Suprapubic skin (tissue), 4 donors: ENCODE results near the gene FNDC11. TPM values are rescaled to one million over a fixed set of nuclear protein-coding genes. Genes with fewer than 3 reads are reported as not detected.

Experiments used
- DNase-seq, 2 donors: peaks; one replicate each; pipeline ENCODE4 v3.0.0-alpha.2; 2019; ENCODE audit warnings: low spot score in 2 of 2
- H3K27ac ChIP-seq: fragments of 200-600 bp; sonication (generic); one replicate; pipeline ENCODE4 v1.5.1; 2019
- H3K27me3 ChIP-seq: fragments of 200-600 bp; sonication (generic); one replicate; pipeline ENCODE4 v1.5.1; 2019
- H3K36me3 ChIP-seq: fragments of 200-600 bp; sonication (generic); one replicate; pipeline ENCODE4 v1.5.1; 2019
- H3K4me1 ChIP-seq: fragments of 200-600 bp; sonication (generic); one replicate; pipeline ENCODE4 v1.5.1; 2019
- H3K4me3 ChIP-seq: fragments of 200-600 bp; sonication (generic); one replicate; pipeline ENCODE4 v1.5.1; 2019; ENCODE audit warnings: mild to moderate bottlenecking
- H3K9me3 ChIP-seq: fragments of 200-600 bp; sonication (generic); one replicate; pipeline ENCODE4 v1.5.1; 2019
- CTCF ChIP-seq, 2 donors: fragments of 200-600 bp in 1 of 2; fragments of 450-650 bp in 1 of 2; sonication (generic) in 1 of 2; IDR thresholded peaks; one replicate each; pipeline ENCODE4 v1.5.1; 2016 to 2019; ENCODE audit warnings: antibody characterized with exemption in 2 of 2, mild to moderate bottlenecking in 1 of 2, moderate library complexity in 1 of 2
- EP300 ChIP-seq: sonication (generic); formaldehyde crosslinking; IDR thresholded peaks from one replicate; pipeline ENCODE4 v1.6.1; 2017; ENCODE audit warnings: antibody characterized with exemption
- POLR2A ChIP-seq, 2 donors: fragments of 450-650 bp; IDR thresholded peaks; one replicate each; pipeline ENCODE4 v1.6.1; 2017; ENCODE audit warnings: antibody characterized with exemption in 2 of 2, mild to moderate bottlenecking in 2 of 2, moderate library complexity in 2 of 2
- POLR2AphosphoS5 ChIP-seq, 3 donors: sonication (generic); formaldehyde crosslinking; IDR thresholded peaks; one replicate each; pipeline ENCODE4 v1.6.1; 2017; ENCODE audit warnings: antibody characterized with exemption in 3 of 3
- WGBS: methylation state at CpG from one replicate; pipeline ENCODE4 v1.1.5; 2018; 5-methylcytosine and 5-hydroxymethylcytosine counted together
- total RNA-seq, 4 donors: library from RNA; depleted of rRNA; stranded (reverse); fragments of >200 nt; gene quantifications; one replicate each; pipeline ENCODE4 v1.1.0, GENCODE V29; 2016

FNDC11 gene
- total RNA-seq, 4 donors from 2014 or later = 0.25 to 0.36 TPM; not detected in 2

- Histone ChIP-seq H3K4me1 (peaks cover 29% of the 10 kb centered on the region), H3K27me3 (peaks cover 38% of the 10 kb centered on the region), H3K36me3 (no peaks in the 10 kb centered on the region), H3K4me3 (no peak overlapping the region), H3K9me3 (no peaks in the 10 kb centered on the region), H3K27ac (no peak overlapping the region)
- no peak for TF ChIP-seq EP300
- TF ChIP-seq CTCF (IDR thresholded peaks at IDR 0.05) = no peak
- no peak for TF ChIP-seq POLR2AphosphoS5 (IDR thresholded peaks at IDR 0.05)
- no peak for TF ChIP-seq POLR2A (IDR thresholded peaks at IDR 0.05)
- DNase-seq = no peak
- 50% methylated on average over 9 of the region's 9 CpGs for WGBS
Measured at GRCh38 chr20:63551068-63551467, 2.9 kb upstream of the FNDC11 start.

GRCh38 chr20:63552481-63553249, 1.3 kb upstream of the FNDC11 start:
- H3K4me3 ChIP-seq = no peak overlapping the region
- H3K27me3 ChIP-seq = peaks cover 23% of the 10 kb centered on the region
- no peaks in the 10 kb centered on the region for H3K9me3 ChIP-seq
- TF ChIP-seq EP300 (no peak), POLR2A (IDR thresholded peaks at IDR 0.05) (no peak), POLR2AphosphoS5 (IDR thresholded peaks at IDR 0.05) (no peak), CTCF (IDR thresholded peaks at IDR 0.05) (no peak)
- H3K4me1 ChIP-seq = peaks cover 26% of the 10 kb centered on the region
- 35% methylated on average over 14 of the region's 15 CpGs for WGBS
- DNase-seq = no peak
- H3K36me3 ChIP-seq = no peaks in the 10 kb centered on the region
- H3K27ac ChIP-seq = no peak overlapping the region

- Histone ChIP-seq H3K36me3 (no peaks in the 10 kb centered on the region), H3K4me1 (peaks cover 24% of the 10 kb centered on the region), H3K27me3 (peaks cover 16% of the 10 kb centered on the region), H3K4me3 (peak overlapping the region; percentile 57), H3K9me3 (no peaks in the 10 kb centered on the region), H3K27ac (no peak overlapping the region)
- DNase-seq = peak; percentile 94 to 95
- TF ChIP-seq EP300 (no peak), CTCF (IDR thresholded peaks at IDR 0.05) (no peak), POLR2A (IDR thresholded peaks at IDR 0.05) (no peak), POLR2AphosphoS5 (IDR thresholded peaks at IDR 0.05) (no peak)
- 0% methylated on average over 10 of the region's 37 CpGs for WGBS
Measured at GRCh38 chr20:63553251-63553932, 567 bp upstream of the FNDC11 start.

- H3K27ac ChIP-seq = no peak overlapping the region
- 58% methylated on average over 19 of the region's 38 CpGs for WGBS
Measured at GRCh38 chr20:63554361-63555278, 661 bp downstream of the FNDC11 start.

More at GRCh38 chr20:63554361-63555278, 661 bp downstream of the FNDC11 start:
- Histone ChIP-seq H3K9me3 (no peaks in the 10 kb centered on the region), H3K4me3 (peak overlapping the region; percentile 57), H3K4me1 (peaks cover 24% of the 10 kb centered on the region), H3K36me3 (peaks cover 6% of the 10 kb centered on the region), H3K27me3 (peaks cover 6% of the 10 kb centered on the region)
- no peak for DNase-seq
- no peak for TF ChIP-seq POLR2A (IDR thresholded peaks at IDR 0.05)
- TF ChIP-seq POLR2AphosphoS5 (IDR thresholded peaks at IDR 0.05) = no peak
- TF ChIP-seq EP300 = no peak
- no peak for TF ChIP-seq CTCF (IDR thresholded peaks at IDR 0.05)
